ENCODE results near the gene MAPK8. TPM values are rescaled to one million over a fixed set of nuclear protein-coding genes. Genes with fewer than 3 reads are reported as not detected.
A peak's percentile ranks its signal among the peaks of the same experiment; 100 is the strongest.

Gene MAPK8
- total RNA-seq, 1 experiment from 2014 or later = 83.3 TPM

- Histone ChIP-seq H3K4me3 (ENCODE audit: low read depth, low read length) (no peak overlapping the region), H3K36me3 (ENCODE audit: control insufficient read depth, insufficient read depth, low read length) (no peaks in the 10 kb centered on the region), H3K9me3 (peaks cover 11% of the 10 kb centered on the region), H3K27me3 (replicated peaks; ENCODE audit: control insufficient read depth, insufficient read depth, low read length) (no peaks in the 10 kb centered on the region), H3K4me1 (peaks cover 34% of the 10 kb centered on the region)
- no TSS peak for BruUV-seq (replicated peaks)
- H3K36me3 Mint-ChIP-seq (ENCODE audit: insufficient read depth, unreplicated experiment) = peaks cover 23% of the 10 kb centered on the region
- POLR2A ChIA-PET = interaction anchor here (0.6 kb wide), 1 partner anchor 90 kb away, joined by 3 read pairs; no protein-coding TSS in a partner anchor
- intact Hi-C loops (cut with micrococcal nuclease; ENCODE audit: unreplicated experiment) = no loop called here
- no peak for DNase-seq
- CTCF ChIA-PET = no interaction called here
- H3K4me1 Mint-ChIP-seq (ENCODE audit: low read depth, unreplicated experiment) = peaks cover 28% of the 10 kb centered on the region
- H3K9me3 Mint-ChIP-seq (ENCODE audit: unreplicated experiment) = peaks cover 14% of the 10 kb centered on the region
- no peak overlapping the region for H3K4me3 Mint-ChIP-seq (ENCODE audit: unreplicated experiment)
- H3K27ac Mint-ChIP-seq (ENCODE audit: unreplicated experiment) = no peak overlapping the region
- H3K27me3 Mint-ChIP-seq (ENCODE audit: insufficient read depth, unreplicated experiment) = no peaks in the 10 kb centered on the region
- TF ChIP-seq CTCF (IDR thresholded peaks at IDR 0.05; ENCODE audit: insufficient read depth in 1 of 2, low read depth in 1 of 2, low read length in 1 of 2, severe bottlenecking in 1 of 2, unreplicated experiment in 1 of 2) = no peak
Observed at GRCh38 chr10:48414160-48414559, 107.7 kb downstream of the MAPK8 start.

DNA sequence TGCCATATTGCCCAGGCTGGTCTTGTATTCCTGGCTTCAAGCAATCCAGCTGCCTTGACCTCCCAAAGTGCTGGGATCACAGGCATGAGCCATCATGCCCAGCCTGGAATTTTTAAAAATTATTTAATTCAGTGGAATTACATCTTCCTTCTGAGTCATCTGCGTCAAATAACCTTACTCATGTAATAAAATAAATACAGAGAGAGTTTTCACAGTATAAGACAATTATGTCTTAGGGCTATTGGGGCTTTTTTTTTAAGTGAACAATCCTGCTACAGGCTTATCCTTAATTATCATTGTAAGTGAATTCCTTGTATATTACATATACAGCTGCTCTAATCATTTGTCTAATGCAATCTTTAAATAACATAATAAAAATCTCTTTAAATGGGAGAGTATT is 108.3 kb downstream of the MAPK8 start:
- POLR2A ChIA-PET = no interaction called here
- peaks cover 23% of the 10 kb centered on the region for H3K36me3 Mint-ChIP-seq (ENCODE audit: insufficient read depth, unreplicated experiment)
- no peaks in the 10 kb centered on the region for H3K27me3 Mint-ChIP-seq (ENCODE audit: insufficient read depth, unreplicated experiment)
- Histone ChIP-seq H3K4me1 (peaks cover 34% of the 10 kb centered on the region), H3K9me3 (peaks cover 11% of the 10 kb centered on the region), H3K27me3 (replicated peaks; ENCODE audit: control insufficient read depth, insufficient read depth, low read length) (no peaks in the 10 kb centered on the region), H3K36me3 (ENCODE audit: control insufficient read depth, insufficient read depth, low read length) (no peaks in the 10 kb centered on the region), H3K4me3 (ENCODE audit: low read depth, low read length) (no peak overlapping the region)
- no peak for TF ChIP-seq CTCF (IDR thresholded peaks at IDR 0.05; ENCODE audit: insufficient read depth in 1 of 2, low read depth in 1 of 2, low read length in 1 of 2, severe bottlenecking in 1 of 2, unreplicated experiment in 1 of 2)
- no peak for DNase-seq
- intact Hi-C loops (cut with micrococcal nuclease; ENCODE audit: unreplicated experiment) = no loop called here
- H3K27ac Mint-ChIP-seq (ENCODE audit: unreplicated experiment) = peak overlapping the region; percentile 29
- peaks cover 28% of the 10 kb centered on the region for H3K4me1 Mint-ChIP-seq (ENCODE audit: low read depth, unreplicated experiment)
- CTCF ChIA-PET = no interaction called here
- H3K9me3 Mint-ChIP-seq (ENCODE audit: unreplicated experiment) = peaks cover 14% of the 10 kb centered on the region
- no peak overlapping the region for H3K4me3 Mint-ChIP-seq (ENCODE audit: unreplicated experiment)
- no TSS peak for BruUV-seq (replicated peaks)

GRCh38 chr10:48416584-48417232 is 110.2 kb downstream of the MAPK8 start:
- Histone ChIP-seq H3K4me1 (peaks cover 34% of the 10 kb centered on the region), H3K36me3 (ENCODE audit: control insufficient read depth, insufficient read depth, low read length) (no peaks in the 10 kb centered on the region), H3K9me3 (peaks cover 11% of the 10 kb centered on the region), H3K27me3 (replicated peaks; ENCODE audit: control insufficient read depth, insufficient read depth, low read length) (no peaks in the 10 kb centered on the region), H3K4me3 (ENCODE audit: low read depth, low read length) (no peak overlapping the region)
- POLR2A ChIA-PET = no interaction called here
- CTCF ChIA-PET = interaction anchor here (1.1 to 1.8 kb wide), 4 partner anchors 28 to 240 kb away, joined by 4 to 8 read pairs (median 6); no protein-coding TSS in a partner anchor
- Mint-ChIP-seq H3K4me1 (ENCODE audit: low read depth, unreplicated experiment) (peaks cover 28% of the 10 kb centered on the region), H3K4me3 (ENCODE audit: unreplicated experiment) (peak overlapping the region; percentile 42), H3K27me3 (ENCODE audit: insufficient read depth, unreplicated experiment) (no peaks in the 10 kb centered on the region), H3K36me3 (ENCODE audit: insufficient read depth, unreplicated experiment) (peaks cover 14% of the 10 kb centered on the region), H3K9me3 (ENCODE audit: unreplicated experiment) (peaks cover 14% of the 10 kb centered on the region), H3K27ac (ENCODE audit: unreplicated experiment) (peak overlapping the region; percentile 29)
- peak; percentile 60 to 62 for DNase-seq
- intact Hi-C loops (cut with micrococcal nuclease; ENCODE audit: unreplicated experiment) = loop anchor here (1.0 to 2.0 kb wide), 4 partner anchors 23 to 89 kb away; no protein-coding TSS in a partner anchor
- BruUV-seq (replicated peaks) = no TSS peak
- TF ChIP-seq CTCF (IDR thresholded peaks at IDR 0.05; ENCODE audit: insufficient read depth in 1 of 2, low read depth in 1 of 2, low read length in 1 of 2, severe bottlenecking in 1 of 2, unreplicated experiment in 1 of 2) = peak in 1 of 2 experiments; percentile 53
